Dendritic cell treated with granulocyte-macrophage colony-stimulating factor and Interleukin-4, amounts not matched to agents 40 ng/mL and 50 ng/mL, for 4 days (primary cell): ENCODE measurements around the gene KCNK2.

Experiments
- H3K27ac Mint-ChIP-seq: one replicate; pipeline ENCODE4 v1.8.0; 2022; ENCODE audit warnings: mild to moderate bottlenecking, mixed read lengths
- H3K27me3 Mint-ChIP-seq: one replicate; pipeline ENCODE4 v1.8.0; 2022; ENCODE audit warnings: mild to moderate bottlenecking, mixed read lengths
- H3K36me3 Mint-ChIP-seq: one replicate; pipeline ENCODE4 v1.8.0; 2022; ENCODE audit warnings: low read depth, mixed read lengths
- H3K4me1 Mint-ChIP-seq: one replicate; pipeline ENCODE4 v1.8.0; 2022; ENCODE audit warnings: low read depth, mixed read lengths
- H3K4me3 Mint-ChIP-seq: one replicate; pipeline ENCODE4 v1.8.0; 2022; ENCODE audit warnings: mild to moderate bottlenecking, moderate library complexity, mixed read lengths
- H3K9me3 Mint-ChIP-seq: one replicate; pipeline ENCODE4 v1.8.0; 2022; ENCODE audit warnings: mixed read lengths
- intact Hi-C: fragments of 100-400 bp; cut with micrococcal nuclease; formaldehyde crosslinking; loops from one replicate; pipeline ENCODE4 v1.15.0; 2022

Gene KCNK2

DNA sequence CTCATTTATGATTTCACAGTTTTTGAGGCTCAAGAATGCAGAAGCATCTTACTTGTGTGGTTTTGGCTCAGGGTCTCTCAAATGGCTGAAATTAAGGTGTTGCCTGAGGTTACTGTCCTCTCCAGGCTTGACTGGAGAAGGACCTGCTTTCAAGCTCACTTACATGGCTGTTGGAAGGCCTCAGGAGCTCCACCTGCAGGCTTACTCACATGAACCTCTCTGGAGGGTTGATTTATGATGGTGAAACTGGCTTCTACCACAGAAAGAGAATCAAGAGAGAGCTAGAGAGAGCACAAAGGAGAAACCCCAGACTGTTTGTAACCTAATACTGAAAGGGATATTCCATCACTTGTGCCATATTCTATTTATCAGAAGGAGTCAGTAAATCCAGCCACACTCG, 6.2 kb upstream of the KCNK2 start:
- Mint-ChIP-seq H3K27ac (no peak overlapping the region), H3K36me3 (no peaks in the 10 kb centered on the region), H3K9me3 (no peaks in the 10 kb centered on the region), H3K27me3 (peaks cover 13% of the 10 kb centered on the region), H3K4me3 (no peak overlapping the region), H3K4me1 (no peaks in the 10 kb centered on the region)
- intact Hi-C loops = no loop called here

DNA sequence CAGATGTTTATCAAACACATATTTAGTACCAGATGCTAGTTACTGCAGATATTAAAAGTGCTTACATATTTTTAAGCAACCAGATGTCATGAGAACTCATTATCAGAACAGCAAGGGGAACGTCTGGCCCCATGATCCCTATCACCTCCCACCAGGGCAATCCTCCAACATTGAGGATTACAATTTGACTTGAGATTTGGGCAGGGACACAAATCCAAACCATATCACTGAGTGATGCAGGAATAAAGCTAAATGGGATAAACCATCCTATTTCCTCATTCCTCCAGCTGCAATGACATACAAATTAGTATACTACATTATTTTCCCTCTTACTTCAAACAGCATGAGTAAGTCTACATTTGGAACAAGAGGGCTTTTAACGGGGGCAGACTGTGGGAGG, 3.1 kb upstream of the KCNK2 start:
- H3K27ac Mint-ChIP-seq = no peak overlapping the region
- intact Hi-C loops = no loop called here
- H3K4me3 Mint-ChIP-seq = no peak overlapping the region
- H3K27me3 Mint-ChIP-seq = peaks cover 39% of the 10 kb centered on the region
- H3K4me1 Mint-ChIP-seq = no peaks in the 10 kb centered on the region
- H3K9me3 Mint-ChIP-seq = no peaks in the 10 kb centered on the region
- H3K36me3 Mint-ChIP-seq = no peaks in the 10 kb centered on the region

DNA sequence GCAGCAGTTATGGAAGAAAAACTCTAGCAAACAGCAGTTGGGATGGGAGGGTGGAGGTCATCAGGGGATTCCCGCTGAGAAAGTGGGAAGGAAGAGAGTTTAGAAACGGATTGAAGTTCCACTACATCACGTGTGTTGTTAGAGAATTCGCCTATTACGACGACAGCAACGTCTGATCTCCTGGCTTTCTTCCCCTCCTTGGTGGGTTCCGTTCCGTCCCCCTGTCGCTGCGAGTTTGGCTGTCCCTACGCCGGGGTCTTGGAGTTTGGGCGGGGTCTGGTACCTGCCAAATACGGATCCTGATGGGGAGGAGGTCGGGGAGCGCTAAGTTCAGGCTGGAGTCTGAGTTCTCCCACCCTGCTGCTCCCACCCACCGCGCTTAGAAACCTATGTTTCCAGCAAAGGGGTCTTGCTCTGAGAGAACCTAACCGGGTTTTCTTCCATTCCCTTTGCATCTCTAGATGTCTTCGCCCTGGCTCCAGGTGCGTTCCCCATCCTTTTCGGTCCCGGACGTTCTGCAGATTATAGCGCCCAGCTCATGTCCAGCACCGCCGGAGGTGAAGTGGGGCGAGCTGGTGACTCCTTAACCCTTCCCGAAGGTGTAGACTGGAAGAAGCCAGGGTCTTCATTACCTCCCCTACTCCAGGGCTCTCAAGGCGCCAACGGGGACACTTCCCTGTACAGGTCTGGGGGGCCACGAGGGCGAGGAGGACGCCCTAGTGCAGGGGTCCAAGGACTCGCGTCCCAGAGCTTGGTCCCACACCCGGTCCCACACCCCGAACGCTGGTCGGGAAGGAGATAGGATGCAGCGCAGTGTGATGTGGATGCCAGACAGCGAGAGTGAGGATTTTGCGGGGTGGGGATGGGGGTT, 641 bp upstream of the KCNK2 start:
- Mint-ChIP-seq H3K36me3 (no peaks in the 10 kb centered on the region), H3K27ac (no peak overlapping the region), H3K9me3 (no peaks in the 10 kb centered on the region), H3K4me1 (no peaks in the 10 kb centered on the region), H3K4me3 (no peak overlapping the region), H3K27me3 (peaks cover 51% of the 10 kb centered on the region)
- intact Hi-C loops = no loop called here

DNA sequence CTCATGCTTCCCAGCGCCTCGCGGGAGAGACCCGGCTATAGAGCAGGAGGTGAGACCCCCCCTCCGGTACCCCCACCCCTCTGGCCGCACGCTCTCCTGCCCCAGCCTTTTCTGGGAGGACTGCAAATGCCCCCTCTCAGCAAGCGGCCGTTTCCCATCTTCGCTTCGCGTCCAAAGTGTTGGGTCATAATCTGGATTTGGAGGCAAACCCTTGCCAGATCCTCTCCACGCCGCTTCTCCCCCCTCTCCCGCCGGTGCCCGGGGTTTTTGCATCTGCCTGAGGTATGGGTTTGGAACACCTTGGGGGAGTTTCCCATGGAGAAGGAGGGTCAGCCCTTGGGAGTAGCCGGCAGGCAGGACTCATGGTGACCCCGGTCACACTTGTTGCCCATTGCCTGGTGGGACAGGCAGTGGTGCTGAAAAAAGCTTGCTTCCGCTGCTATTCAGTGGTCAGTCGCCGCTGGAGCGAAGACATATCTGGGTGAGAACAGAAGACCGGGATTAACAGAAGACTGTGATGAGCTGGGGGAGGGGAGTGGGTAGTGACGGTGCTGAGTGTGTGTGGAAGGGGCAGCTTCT, 935 bp downstream of the KCNK2 start:
- no peaks in the 10 kb centered on the region for H3K36me3 Mint-ChIP-seq
- no peaks in the 10 kb centered on the region for H3K9me3 Mint-ChIP-seq
- no peak overlapping the region for H3K4me3 Mint-ChIP-seq
- no peak overlapping the region for H3K27ac Mint-ChIP-seq
- H3K4me1 Mint-ChIP-seq = no peaks in the 10 kb centered on the region
- intact Hi-C loops = no loop called here
- H3K27me3 Mint-ChIP-seq = peaks cover 54% of the 10 kb centered on the region

DNA sequence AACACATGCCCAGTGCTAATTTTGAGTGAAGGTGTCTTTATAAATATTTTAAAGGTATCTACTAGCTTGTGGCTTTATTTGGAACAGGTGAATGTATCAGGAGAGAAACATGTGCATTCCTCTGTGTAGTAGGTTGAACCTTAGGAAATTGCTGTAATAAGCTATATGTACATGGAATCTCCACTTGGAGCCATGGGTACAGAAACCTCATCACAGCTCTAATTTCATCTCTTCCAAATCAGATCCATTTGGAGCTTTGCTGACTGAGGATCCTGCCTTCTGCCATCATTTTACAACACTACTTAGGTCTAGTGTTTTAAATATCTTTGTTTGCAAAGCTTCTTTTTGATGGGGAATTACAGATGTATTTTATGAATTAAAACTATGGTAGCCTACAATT, 2.1 kb downstream of the KCNK2 start:
- H3K27ac Mint-ChIP-seq = no peak overlapping the region
- H3K27me3 Mint-ChIP-seq = peaks cover 51% of the 10 kb centered on the region
- no peaks in the 10 kb centered on the region for H3K9me3 Mint-ChIP-seq
- intact Hi-C loops = no loop called here
- no peaks in the 10 kb centered on the region for H3K4me1 Mint-ChIP-seq
- no peak overlapping the region for H3K4me3 Mint-ChIP-seq
- no peaks in the 10 kb centered on the region for H3K36me3 Mint-ChIP-seq

DNA sequence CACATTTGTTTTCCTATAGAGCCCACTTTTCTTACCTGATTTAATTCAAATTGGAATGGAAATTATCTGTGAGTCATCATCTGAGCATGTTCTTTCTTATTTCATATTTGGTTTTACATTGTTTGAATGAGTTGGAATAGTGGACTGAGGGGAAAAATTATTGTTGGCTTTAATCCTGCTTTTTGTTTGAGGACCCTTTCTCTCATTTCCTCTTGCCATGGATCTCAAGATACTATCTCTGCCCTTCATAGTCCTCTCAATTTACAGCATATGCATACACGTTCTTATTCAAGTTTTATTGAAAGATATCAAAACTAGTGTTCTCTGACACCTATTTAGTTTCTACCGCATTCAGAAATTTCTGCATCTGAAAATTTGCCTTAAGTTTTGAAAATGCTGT, 5.1 kb downstream of the KCNK2 start:
- no peak overlapping the region for H3K27ac Mint-ChIP-seq
- no peaks in the 10 kb centered on the region for H3K36me3 Mint-ChIP-seq
- peaks cover 29% of the 10 kb centered on the region for H3K27me3 Mint-ChIP-seq
- no peaks in the 10 kb centered on the region for H3K4me1 Mint-ChIP-seq
- no peak overlapping the region for H3K4me3 Mint-ChIP-seq
- intact Hi-C loops = no loop called here
- H3K9me3 Mint-ChIP-seq = no peaks in the 10 kb centered on the region

DNA sequence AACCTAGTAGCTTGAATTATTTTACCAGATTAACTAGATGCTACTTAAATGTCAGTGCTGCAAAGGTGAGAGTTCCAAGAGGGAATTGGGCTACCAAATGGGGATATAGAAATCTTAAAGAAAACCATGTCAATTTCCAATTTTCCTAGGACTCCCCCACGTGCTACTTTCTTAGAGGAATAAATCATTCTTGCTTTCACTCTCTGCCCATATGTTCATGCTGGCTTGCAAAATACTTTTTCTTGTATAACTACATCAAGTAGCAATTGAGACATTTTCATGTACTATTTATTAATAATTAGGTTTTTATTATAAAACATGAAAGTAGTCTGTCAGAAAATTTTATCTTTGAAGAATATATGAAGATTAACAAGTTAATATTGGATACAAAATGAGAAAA, 11.8 kb downstream of the KCNK2 start:
- Mint-ChIP-seq H3K36me3 (no peaks in the 10 kb centered on the region), H3K9me3 (no peaks in the 10 kb centered on the region), H3K4me1 (no peaks in the 10 kb centered on the region), H3K4me3 (no peak overlapping the region), H3K27me3 (no peaks in the 10 kb centered on the region), H3K27ac (no peak overlapping the region)
- intact Hi-C loops = no loop called here

DNA sequence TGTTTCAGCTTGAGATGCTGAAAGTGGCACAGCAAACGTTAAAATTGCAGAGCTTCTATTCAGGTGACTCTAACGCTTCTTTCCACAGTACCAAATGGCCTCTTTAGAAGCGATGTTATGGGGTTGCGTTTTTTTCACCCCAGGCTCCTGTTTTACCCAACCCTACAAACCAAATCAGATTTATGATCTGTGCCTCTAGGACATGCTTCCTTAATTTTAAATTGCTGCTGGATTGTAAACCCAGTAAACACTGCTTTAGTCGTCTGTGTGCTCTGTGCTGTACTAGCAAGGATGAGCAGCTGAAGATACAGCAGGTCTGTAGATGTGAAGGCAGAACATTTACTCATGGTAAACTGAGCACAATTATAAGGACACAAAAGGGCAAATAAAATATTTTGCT, 13.0 kb downstream of the KCNK2 start:
- H3K27me3 Mint-ChIP-seq = no peaks in the 10 kb centered on the region
- no peaks in the 10 kb centered on the region for H3K4me1 Mint-ChIP-seq
- no peaks in the 10 kb centered on the region for H3K9me3 Mint-ChIP-seq
- intact Hi-C loops = no loop called here
- no peaks in the 10 kb centered on the region for H3K36me3 Mint-ChIP-seq
- no peak overlapping the region for H3K4me3 Mint-ChIP-seq
- H3K27ac Mint-ChIP-seq = no peak overlapping the region

DNA sequence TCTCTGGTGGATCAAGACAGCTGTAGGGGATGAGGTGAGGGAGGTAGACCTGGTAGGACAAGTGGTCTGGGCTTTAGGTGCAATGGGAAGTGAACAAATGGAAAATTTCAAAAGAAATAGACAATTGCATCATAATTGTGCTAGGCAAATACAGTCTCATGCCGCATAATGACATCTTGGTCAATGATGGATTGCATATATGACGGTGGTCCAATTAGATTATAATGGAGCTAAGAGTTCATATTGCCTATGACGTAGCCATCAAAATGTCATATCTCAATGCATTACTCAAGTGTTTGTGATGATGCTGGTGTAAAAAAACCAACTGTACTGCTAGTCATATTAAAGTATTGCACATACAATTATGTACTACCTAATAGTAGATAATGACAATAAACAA, 19.0 kb downstream of the KCNK2 start:
- intact Hi-C loops = no loop called here
- Mint-ChIP-seq H3K9me3 (no peaks in the 10 kb centered on the region), H3K36me3 (no peaks in the 10 kb centered on the region), H3K4me1 (no peaks in the 10 kb centered on the region), H3K4me3 (no peak overlapping the region), H3K27ac (no peak overlapping the region), H3K27me3 (no peaks in the 10 kb centered on the region)

DNA sequence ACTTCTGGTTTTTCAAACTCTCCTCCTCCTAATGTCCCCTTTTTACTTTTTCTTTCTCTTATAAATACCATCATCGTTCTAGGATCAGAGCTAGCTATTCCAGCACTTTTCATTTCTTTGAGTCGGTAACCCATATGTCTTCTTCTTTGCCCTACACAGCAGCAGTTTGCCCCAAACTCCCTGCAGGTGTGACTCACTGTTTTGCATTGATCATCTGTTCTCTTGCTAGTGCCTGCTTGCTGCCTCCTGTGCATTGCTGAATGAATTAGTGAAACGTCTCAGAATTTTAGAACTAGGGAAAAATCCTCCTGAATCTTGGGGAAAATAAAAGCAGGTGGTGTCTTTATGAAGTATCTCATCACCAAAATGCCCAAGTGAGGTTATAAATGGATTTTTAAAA, 21.7 kb downstream of the KCNK2 start:
- Mint-ChIP-seq H3K36me3 (no peaks in the 10 kb centered on the region), H3K4me3 (no peak overlapping the region), H3K27me3 (no peaks in the 10 kb centered on the region), H3K27ac (no peak overlapping the region), H3K4me1 (no peaks in the 10 kb centered on the region), H3K9me3 (no peaks in the 10 kb centered on the region)
- intact Hi-C loops = no loop called here

DNA sequence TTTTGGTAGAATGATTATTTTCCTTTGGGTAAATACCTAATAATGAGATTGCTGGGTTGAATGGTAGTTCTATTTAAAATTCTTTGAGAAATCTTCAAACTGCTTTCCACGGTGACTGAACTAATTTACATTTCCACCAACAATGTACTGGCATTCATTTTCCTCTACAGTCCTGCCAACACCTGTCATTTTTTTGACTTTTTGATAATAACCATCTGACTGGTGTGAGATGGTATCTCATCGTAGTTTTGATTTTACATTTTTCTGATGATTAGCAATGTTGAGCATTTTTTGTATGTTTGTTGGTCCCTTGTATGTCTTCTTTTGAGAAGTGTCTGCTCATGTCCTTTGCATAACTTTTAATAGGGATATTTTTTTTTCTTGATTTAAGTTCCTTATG, 23.5 kb downstream of the KCNK2 start:
- Mint-ChIP-seq H3K4me1 (no peaks in the 10 kb centered on the region), H3K9me3 (no peaks in the 10 kb centered on the region)
- intact Hi-C loops = no loop called here

DNA sequence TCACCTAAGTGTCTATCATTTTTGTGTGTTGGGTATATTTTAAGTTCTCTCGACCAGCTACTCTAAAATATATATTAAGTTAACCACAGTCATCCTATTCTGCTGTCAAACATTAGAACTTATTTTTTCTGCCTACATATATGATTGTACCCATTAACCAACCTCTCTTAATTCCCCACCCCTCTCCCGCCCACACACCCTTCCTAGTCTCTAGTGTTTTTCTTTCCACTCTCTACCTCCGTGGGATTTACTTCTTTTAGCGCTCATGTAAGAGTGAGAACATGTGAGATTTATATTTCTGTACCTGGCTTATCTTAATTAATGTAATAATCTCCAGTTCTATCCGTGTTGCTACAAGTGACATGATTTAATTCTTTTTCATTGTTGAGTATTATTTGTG, 26.6 kb downstream of the KCNK2 start:
- no peaks in the 10 kb centered on the region for H3K4me1 Mint-ChIP-seq
- no peaks in the 10 kb centered on the region for H3K27me3 Mint-ChIP-seq
- intact Hi-C loops = no loop called here

More for the DNA sequence above, 23.5 kb downstream of the KCNK2 start:
- Mint-ChIP-seq H3K4me3 (no peak overlapping the region), H3K27ac (no peak overlapping the region), H3K36me3 (no peaks in the 10 kb centered on the region), H3K27me3 (no peaks in the 10 kb centered on the region)

DNA sequence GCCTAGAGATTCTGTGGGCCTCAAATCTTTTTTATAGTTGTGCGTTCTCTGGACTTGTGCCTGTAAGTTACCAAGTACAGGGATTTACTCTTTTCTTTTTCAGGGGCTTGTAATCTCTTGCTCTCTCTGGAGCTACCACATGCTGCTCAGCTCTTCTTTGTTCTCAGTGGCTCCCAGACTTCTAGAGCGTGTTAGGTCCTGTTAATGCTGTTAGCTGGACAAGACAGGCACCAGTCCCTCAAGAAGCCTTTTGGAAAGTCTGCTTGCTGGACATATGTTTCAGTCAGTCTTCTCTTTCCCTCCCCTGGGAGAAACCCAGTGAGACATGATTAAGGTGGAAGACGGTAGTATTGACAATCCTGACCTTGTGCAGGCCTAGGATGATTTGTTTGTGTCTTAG, 29.4 kb downstream of the KCNK2 start:
- Mint-ChIP-seq H3K27me3 (no peaks in the 10 kb centered on the region), H3K36me3 (no peaks in the 10 kb centered on the region), H3K27ac (no peak overlapping the region), H3K4me1 (no peaks in the 10 kb centered on the region), H3K4me3 (no peak overlapping the region), H3K9me3 (peaks cover 8% of the 10 kb centered on the region)
- intact Hi-C loops = no loop called here

More for the DNA sequence above, 26.6 kb downstream of the KCNK2 start:
- no peaks in the 10 kb centered on the region for H3K36me3 Mint-ChIP-seq
- H3K27ac Mint-ChIP-seq = no peak overlapping the region
- H3K4me3 Mint-ChIP-seq = no peak overlapping the region
- peaks cover 8% of the 10 kb centered on the region for H3K9me3 Mint-ChIP-seq

DNA sequence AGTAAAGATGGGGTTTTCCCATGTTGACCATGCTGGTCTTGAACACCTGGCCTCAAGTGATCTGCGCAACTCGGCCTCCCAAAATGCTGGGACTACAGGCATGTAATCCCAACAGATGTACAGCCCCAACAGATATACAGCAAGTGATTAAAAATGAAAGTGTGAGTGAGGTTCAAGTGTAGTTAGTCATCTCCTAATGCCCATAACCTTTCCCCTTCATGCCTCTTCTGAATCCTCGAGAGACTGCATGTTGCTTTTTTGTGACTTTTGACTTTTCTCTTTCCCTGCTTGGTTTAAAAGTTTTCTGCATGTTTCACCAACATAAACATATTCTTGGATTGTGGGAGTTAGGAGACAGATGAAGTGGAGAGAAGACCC, 31.2 kb downstream of the KCNK2 start:
- no peaks in the 10 kb centered on the region for H3K4me1 Mint-ChIP-seq
- intact Hi-C loops = no loop called here
- no peak overlapping the region for H3K4me3 Mint-ChIP-seq
- peaks cover 8% of the 10 kb centered on the region for H3K9me3 Mint-ChIP-seq
- no peak overlapping the region for H3K27ac Mint-ChIP-seq
- no peaks in the 10 kb centered on the region for H3K36me3 Mint-ChIP-seq
- H3K27me3 Mint-ChIP-seq = no peaks in the 10 kb centered on the region
